Measurements from ENCODE around the gene WDR7. TPM values are rescaled to one million over a fixed set of nuclear protein-coding genes. Genes with fewer than 3 reads are reported as not detected.

Gene WDR7
- total and polyA plus RNA-seq, 9 of the 15 experiments (the other 6 are each of a cell fraction or from before 2014, with no cell fraction given), result 1.4 to 9.4 (median 5.3) TPM

DNA sequence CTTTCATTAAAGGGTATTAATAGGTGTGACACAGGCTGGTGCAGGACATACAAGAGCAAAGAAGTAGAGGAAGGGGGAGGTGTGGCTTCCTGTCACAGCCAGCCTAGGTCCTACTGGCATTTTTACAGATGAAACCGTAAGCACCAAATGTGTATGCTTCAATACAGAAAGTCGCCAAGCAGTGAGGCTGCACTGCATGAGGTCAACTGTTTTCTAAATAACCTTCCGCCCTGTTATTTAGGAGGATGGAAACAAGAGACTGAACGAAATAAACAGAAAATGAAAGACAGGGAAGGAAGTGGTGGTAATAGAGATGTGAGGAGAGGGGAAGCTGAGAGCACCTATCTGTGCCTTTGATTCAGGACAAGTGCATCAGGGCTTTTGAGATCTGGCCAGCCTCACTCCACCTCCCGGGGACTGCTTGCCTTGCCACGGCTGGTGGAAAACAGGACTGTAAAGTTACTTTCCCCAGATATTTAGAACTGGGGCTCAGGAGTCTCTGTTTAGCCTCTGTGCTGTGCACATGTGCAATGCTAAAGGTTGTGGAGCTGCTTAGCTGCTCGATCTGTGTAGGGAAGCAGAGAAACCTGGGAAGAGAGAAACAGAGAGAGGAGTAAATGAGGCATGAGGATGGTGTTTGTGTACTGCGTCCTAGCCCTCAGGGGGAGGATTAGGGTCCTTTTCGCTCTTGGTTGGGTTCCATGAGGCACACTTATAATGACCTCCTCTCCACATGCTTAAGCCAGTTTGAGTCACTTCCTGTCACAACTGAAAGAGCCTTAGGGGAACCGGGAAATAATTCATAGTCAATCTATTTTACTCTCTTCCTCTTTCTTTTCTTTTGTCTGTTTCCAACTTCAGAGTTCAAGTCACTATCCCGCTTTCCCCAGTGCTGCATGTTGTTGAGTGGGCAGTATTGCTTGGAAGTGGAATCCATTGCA, 433.4 kb downstream of the WDR7 start:
- CTCF ChIA-PET (ENCODE audit: low intra/inter-chr PET ratio), result no interaction called here
- TF ChIP-seq IRF2 (CRISPR knock-in tag; IDR thresholded peaks at IDR 0.05) (no peak), SIN3B (IDR thresholded peaks at IDR 0.05; ENCODE audit: low read depth) (no peak), CREBBP (IDR thresholded peaks at IDR 0.05; ENCODE audit: low read depth, low read length) (no peak), ZBTB17 (CRISPR knock-in tag; IDR thresholded peaks at IDR 0.05) (no peak), DACH1 (IDR thresholded peaks at IDR 0.05; ENCODE audit: partially characterized antibody) (no peak), SMC3 (conservative IDR thresholded peaks at IDR 0.05; ENCODE audit: insufficient read depth, low read depth, low read length) (no peak), BHLHE40 (IDR thresholded peaks at IDR 0.05; ENCODE audit: low read length) (no peak), GATAD2B (IDR thresholded peaks at IDR 0.05; ENCODE audit: borderline replicate concordance) (no peak)
- TF ChIP-seq, protein P1, sequence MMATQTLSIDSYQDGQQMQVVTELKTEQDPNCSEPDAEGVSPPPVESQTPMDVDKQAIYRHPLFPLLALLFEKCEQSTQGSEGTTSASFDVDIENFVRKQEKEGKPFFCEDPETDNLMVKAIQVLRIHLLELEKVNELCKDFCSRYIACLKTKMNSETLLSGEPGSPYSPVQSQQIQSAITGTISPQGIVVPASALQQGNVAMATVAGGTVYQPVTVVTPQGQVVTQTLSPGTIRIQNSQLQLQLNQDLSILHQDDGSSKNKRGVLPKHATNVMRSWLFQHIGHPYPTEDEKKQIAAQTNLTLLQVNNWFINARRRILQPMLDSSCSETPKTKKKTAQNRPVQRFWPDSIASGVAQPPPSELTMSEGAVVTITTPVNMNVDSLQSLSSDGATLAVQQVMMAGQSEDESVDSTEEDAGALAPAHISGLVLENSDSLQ (IDR thresholded peaks at IDR 0.05), result no peak
- Histone ChIP-seq H3K36me3 (ENCODE audit: control insufficient read depth, insufficient read depth, low read length) (no peaks in the 10 kb centered on the region), H4K20me1 (replicated peaks; ENCODE audit: control insufficient read depth, insufficient read depth, low read length) (no peaks in the 10 kb centered on the region), H3K27ac (ENCODE audit: extremely low read depth, low read depth, low read length) (no peak overlapping the region), H3K27me3 (ENCODE audit: control insufficient read depth in 2 of 2, insufficient read depth in 2 of 2, low read length in 2 of 2) (peaks cover 0 to 11% of the 10 kb centered on the region in 2 experiments; a peak in 1 of 5 replicates), H3K79me2 (ENCODE audit: control insufficient read depth, insufficient read depth, low read length) (no peaks in the 10 kb centered on the region), H3K4me1 (replicated peaks in 1 of 2; ENCODE audit: control insufficient read depth in 2 of 2, insufficient read depth in 2 of 2, low read length in 2 of 2) (no peaks in the 10 kb centered on the region), H3K9ac (ENCODE audit: insufficient read depth in 1 of 2, low read depth in 2 of 2, low read length in 2 of 2) (no peak overlapping the region), H3K9me1 (ENCODE audit: control insufficient read depth, insufficient read depth, low read length) (no peaks in the 10 kb centered on the region), H3K4me2 (ENCODE audit: insufficient read depth, low read length) (no peak overlapping the region), H2AFZ (ENCODE audit: low read depth, low read length) (no peak overlapping the region), H3K4me3 (no peak overlapping the region), H3K9me3 (replicated peaks; ENCODE audit: control insufficient read depth, insufficient read depth, low read depth, low read length) (no peaks in the 10 kb centered on the region)
- intact Hi-C loops (cut with micrococcal nuclease) (no loop called here), in situ Hi-C loops (cut with MboI) (no loop called here)
- no TSS peak for BruUV-seq (replicated peaks)
- 1% methylated on average over 11 of the region's 11 CpGs for WGBS (ENCODE audit: insufficient coverage, low coverage, missing lambda C conversion rate)
- FAIRE-seq, result no peak
- no peak for DNase-seq (ENCODE audit: extremely low read depth in 1 of 4, low spot score in 3 of 4)
- no peak for ATAC-seq
- POLR2A ChIA-PET, result no interaction called here

All from K562 (cell line).